Caco-2 (cell line): ENCODE results near the gene BUB1B. TPM values are rescaled to one million over a fixed set of nuclear protein-coding genes. Genes with fewer than 3 reads are reported as not detected.

Experiments used
- BruUV-seq: library from RNA; stranded (reverse); fragments of 400-500 nt; replicated peaks from 2 replicates; lab custom pipeline; 2021; lab: Mats Ljungman, UMichigan
- CTCF ChIA-PET: fragments of 300-600 bp; sonication (Branson Sonifier 250); formaldehyde crosslinking; loops from one replicate; lab custom pipeline; 2022; ENCODE audit warnings: antibody characterized with exemption; lab: Charles Lee
- POLR2A ChIA-PET: fragments of 300-600 bp; sonication (Branson Sonifier 250); formaldehyde crosslinking; loops from one replicate; lab custom pipeline; 2022; ENCODE audit warnings: antibody characterized with exemption; lab: Charles Lee
- DNase-seq, 2 experiments: peaks; one replicate each; pipeline versions ENCODE4 v3.0.0 to v3.0.0-alpha.2; 2020 to 2022
- H3K27me3 ChIP-seq: replicated peaks from 2 replicates; pipeline ENCODE4 v1.6.0; 2011; ENCODE audit warnings: low read length; ENCODE audit not compliant: control insufficient read depth, insufficient read depth
- H3K36me3 ChIP-seq: 2 replicates; pipeline ENCODE4 v1.5.1; 2011; ENCODE audit warnings: low read length; ENCODE audit not compliant: control insufficient read depth, insufficient read depth
- H3K4me1 ChIP-seq: fragments of 250-450 bp; sonication (Bioruptor Pico); 2 replicates; pipeline ENCODE4 v1.5.1; 2020; ENCODE audit warnings: mild to moderate bottlenecking
- H3K4me3 ChIP-seq: 2 replicates; pipeline ENCODE4 v1.5.1; 2011; ENCODE audit warnings: low read depth, mild to moderate bottlenecking, control low read depth, low read length
- H3K9me3 ChIP-seq: fragments of 250-450 bp; sonication (Bioruptor Pico); 2 replicates; pipeline ENCODE4 v1.5.1; 2020; ENCODE audit warnings: mild to moderate bottlenecking, moderate library complexity
- H3K27ac Mint-ChIP-seq: one replicate; pipeline ENCODE4 v1.8.0; 2022; ENCODE audit warnings: mixed read lengths; ENCODE audit not compliant: unreplicated experiment
- H3K27me3 Mint-ChIP-seq: one replicate; pipeline ENCODE4 v1.8.0; 2022; ENCODE audit warnings: mixed read lengths; ENCODE audit not compliant: insufficient read depth, unreplicated experiment
- H3K36me3 Mint-ChIP-seq: one replicate; pipeline ENCODE4 v1.8.0; 2022; ENCODE audit warnings: mild to moderate bottlenecking, mixed read lengths; ENCODE audit not compliant: insufficient read depth, unreplicated experiment
- H3K4me1 Mint-ChIP-seq: one replicate; pipeline ENCODE4 v1.8.0; 2022; ENCODE audit warnings: low read depth, mixed read lengths; ENCODE audit not compliant: unreplicated experiment
- H3K4me3 Mint-ChIP-seq: one replicate; pipeline ENCODE4 v1.8.0; 2022; ENCODE audit warnings: mild to moderate bottlenecking, moderate library complexity, mixed read lengths; ENCODE audit not compliant: unreplicated experiment
- H3K9me3 Mint-ChIP-seq: one replicate; pipeline ENCODE4 v1.8.0; 2022; ENCODE audit warnings: mixed read lengths; ENCODE audit not compliant: unreplicated experiment
- CTCF ChIP-seq, 2 experiments: fragments of 200-600 bp in 1 of 2; IDR thresholded peaks; 1 replicate in 1 of 2; 2 replicates in 1 of 2; pipeline versions ENCODE4 v1.5.1 to v1.8.0; 2011 to 2022; ENCODE audit warnings: antibody characterized with exemption in 1 of 2, control low read depth in 1 of 2, inconsistent platforms in 1 of 2, low read depth in 1 of 2, low read length in 1 of 2, mild to moderate bottlenecking in 1 of 2, moderate library complexity in 1 of 2; ENCODE audit not compliant: insufficient read depth in 1 of 2, severe bottlenecking in 1 of 2, unreplicated experiment in 1 of 2
- intact Hi-C: fragments of 100-400 bp; cut with micrococcal nuclease; formaldehyde crosslinking; loops from one replicate; pipeline ENCODE4 v1.10.0; 2022; ENCODE audit not compliant: unreplicated experiment
- total RNA-seq: library from RNA; stranded (reverse); gene quantifications from 2 replicates; pipeline ENCODE4 v1.2.3, GENCODE V29; 2022

The BUB1B gene
- total RNA-seq, 1 experiment from 2014 or later = 73.5 TPM

GRCh38 chr15:40259021-40259420 is 98.2 kb downstream of the BUB1B start:
- peaks cover 25% of the 10 kb centered on the region for H3K4me1 ChIP-seq
- DNase-seq = no peak
- peaks cover 16% of the 10 kb centered on the region for H3K36me3 Mint-ChIP-seq
- H3K27me3 ChIP-seq = no peaks in the 10 kb centered on the region
- H3K4me3 ChIP-seq = no peak overlapping the region
- peaks cover 1% of the 10 kb centered on the region; the same call in 1 of the 2 replicates for H3K36me3 ChIP-seq
- H3K4me1 Mint-ChIP-seq = peaks cover 11% of the 10 kb centered on the region
- POLR2A ChIA-PET = no interaction called here
- no peaks in the 10 kb centered on the region for H3K9me3 ChIP-seq
- CTCF ChIA-PET = interaction anchor here (0.5 to 1.5 kb wide), 2 partner anchors 14 to 23 kb away, joined by 6 read pairs; no protein-coding TSS in a partner anchor
- intact Hi-C loops = no loop called here
- no peak overlapping the region for H3K4me3 Mint-ChIP-seq
- no peaks in the 10 kb centered on the region for H3K9me3 Mint-ChIP-seq
- BruUV-seq = no TSS peak
- H3K27ac Mint-ChIP-seq = no peak overlapping the region
- no peaks in the 10 kb centered on the region for H3K27me3 Mint-ChIP-seq
- TF ChIP-seq CTCF (IDR thresholded peaks at IDR 0.05; ENCODE audit: insufficient read depth in 1 of 2, low read depth in 1 of 2, low read length in 1 of 2, severe bottlenecking in 1 of 2, unreplicated experiment in 1 of 2) = no peak

GRCh38 chr15:40263024-40263754 is 102.3 kb downstream of the BUB1B start:
- Mint-ChIP-seq H3K27ac (no peak overlapping the region), H3K4me3 (no peak overlapping the region), H3K4me1 (peaks cover 3% of the 10 kb centered on the region), H3K27me3 (no peaks in the 10 kb centered on the region), H3K9me3 (no peaks in the 10 kb centered on the region), H3K36me3 (no peaks in the 10 kb centered on the region)
- intact Hi-C loops = no loop called here
- no TSS peak for BruUV-seq
- TF ChIP-seq CTCF (IDR thresholded peaks at IDR 0.05; ENCODE audit: insufficient read depth in 1 of 2, low read depth in 1 of 2, low read length in 1 of 2, severe bottlenecking in 1 of 2, unreplicated experiment in 1 of 2) = no peak
- ChIA-PET POLR2A (no interaction called here), CTCF (interaction anchor here (0.8 to 1.8 kb wide), 3 partner anchors 9 to 11 kb away, joined by 3 to 12 read pairs (median 4); no protein-coding TSS in a partner anchor)
- Histone ChIP-seq H3K4me3 (no peak overlapping the region), H3K9me3 (no peaks in the 10 kb centered on the region), H3K36me3 (no peaks in the 10 kb centered on the region; the same call in 1 of the 2 replicates), H3K27me3 (no peaks in the 10 kb centered on the region), H3K4me1 (peaks cover 11% of the 10 kb centered on the region)
- DNase-seq = no peak

GRCh38 chr15:40264321-40265153 is 103.7 kb downstream of the BUB1B start:
- H3K4me3 ChIP-seq = no peak overlapping the region
- BruUV-seq = no TSS peak
- CTCF ChIA-PET = interaction anchor here (1.0 to 1.8 kb wide), 3 partner anchors 10 to 47 kb away, joined by 3 to 12 read pairs (median 4); no protein-coding TSS in a partner anchor
- Mint-ChIP-seq H3K36me3 (no peaks in the 10 kb centered on the region), H3K4me1 (no peaks in the 10 kb centered on the region), H3K4me3 (no peak overlapping the region), H3K27ac (no peak overlapping the region), H3K9me3 (no peaks in the 10 kb centered on the region), H3K27me3 (no peaks in the 10 kb centered on the region)
- no peaks in the 10 kb centered on the region for H3K9me3 ChIP-seq
- no peaks in the 10 kb centered on the region for H3K27me3 ChIP-seq
- H3K36me3 ChIP-seq = no peaks in the 10 kb centered on the region; the same call in 1 of the 2 replicates
- no peaks in the 10 kb centered on the region for H3K4me1 ChIP-seq
- no peak for TF ChIP-seq CTCF (IDR thresholded peaks at IDR 0.05; ENCODE audit: insufficient read depth in 1 of 2, low read depth in 1 of 2, low read length in 1 of 2, severe bottlenecking in 1 of 2, unreplicated experiment in 1 of 2)
- intact Hi-C loops = no loop called here
- no peak for DNase-seq
- POLR2A ChIA-PET = no interaction called here
